Activated T-helper 1 cell treated with anti-CD3 and anti-CD28 coated beads, Interleukin-12 subunit alpha, Interleukin-12 subunit beta, Interleukin-2, Interleukin-4 antibody, amounts not matched to agents 30 ng/mL and 10 ng/mL and 1 ng/mL, durations not matched to agents 14 hours and 24 hours and 36 hours (primary cell): Measurements from ENCODE around the gene CREB3L1. TPM values are rescaled to one million over a fixed set of nuclear protein-coding genes. Genes with fewer than 3 reads are reported as not detected.

Experiments
- DNase-seq: peaks from one replicate; pipeline ENCODE4 v3.0.0; 2021; ENCODE audit warnings: low spot score
- H3K27ac Mint-ChIP-seq: one replicate; pipeline ENCODE4 v1.8.0; 2021; ENCODE audit warnings: mild to moderate bottlenecking, mixed read lengths
- H3K27me3 Mint-ChIP-seq: one replicate; pipeline ENCODE4 v1.8.0; 2022; ENCODE audit warnings: mild to moderate bottlenecking, moderate library complexity, mixed read lengths; ENCODE audit not compliant: insufficient read depth
- H3K36me3 Mint-ChIP-seq: one replicate; pipeline ENCODE4 v1.8.0; 2021; ENCODE audit warnings: low read depth, mixed read lengths
- H3K4me1 Mint-ChIP-seq: one replicate; pipeline ENCODE4 v1.8.0; 2021; ENCODE audit warnings: low read depth, mixed read lengths
- H3K4me3 Mint-ChIP-seq: one replicate; pipeline ENCODE4 v1.8.0; 2021; ENCODE audit warnings: mild to moderate bottlenecking, moderate library complexity, mixed read lengths
- H3K9me3 Mint-ChIP-seq: one replicate; pipeline ENCODE4 v1.8.0; 2021; ENCODE audit warnings: mixed read lengths
- intact Hi-C: fragments of 100-400 bp; cut with micrococcal nuclease; formaldehyde crosslinking; loops from one replicate; pipeline ENCODE4 v1.15.1; 2024
- total RNA-seq: library from RNA; stranded (reverse); gene quantifications from 2 replicates; pipeline ENCODE4 v1.2.3, GENCODE V29; 2022

Gene CREB3L1
- 0.15 and 0.39 TPM in 2 replicates for total RNA-seq

- Mint-ChIP-seq H3K27ac (no peak within 1 kb of the TSS), H3K4me3 (no peak within 1 kb of the TSS), H3K36me3 (peaks cover 2% of the 10 kb centered on the region), H3K9me3 (no peaks in the 10 kb centered on the region), H3K4me1 (peaks cover 2% of the 10 kb centered on the region), H3K27me3 (peaks cover 45% of the 10 kb centered on the region)
- intact Hi-C loops = no loop called here
- no peak for DNase-seq
Observed at GRCh38 chr11:46277622-46278386, at the start of gene CREB3L1. Gene CREB3L1 (plus strand): TSS chr11:46277662. CDS start chr11:46278112, 450 bp downstream.

GRCh38 chr11:46229230-46229629 is 48.2 kb upstream of the CREB3L1 start:
- no peak overlapping the region for H3K27ac Mint-ChIP-seq
- peaks cover 29% of the 10 kb centered on the region for H3K27me3 Mint-ChIP-seq
- intact Hi-C loops = no loop called here
- H3K36me3 Mint-ChIP-seq = no peaks in the 10 kb centered on the region
- H3K9me3 Mint-ChIP-seq = no peaks in the 10 kb centered on the region
- no peak overlapping the region for H3K4me3 Mint-ChIP-seq
- DNase-seq = no peak
- no peaks in the 10 kb centered on the region for H3K4me1 Mint-ChIP-seq

- intact Hi-C loops = loop anchor here (10.0 kb wide), 1 partner anchor 360 kb away; the partner anchor contains the start of gene AMBRA1
- Mint-ChIP-seq H3K27ac (no peak overlapping the region), H3K9me3 (no peaks in the 10 kb centered on the region)
Observed at GRCh38 chr11:46234311-46234710, 43.2 kb upstream of the CREB3L1 start.

GRCh38 chr11:46235777-46236688 is 41.4 kb upstream of the CREB3L1 start:
- peak overlapping the region; percentile 23 for H3K4me3 Mint-ChIP-seq
- DNase-seq = no peak
- H3K4me1 Mint-ChIP-seq = peaks cover 29% of the 10 kb centered on the region
- intact Hi-C loops = loop anchor here (5.0 to 10.0 kb wide), 4 partner anchors 131 to 381 kb away; partner anchors contain the start of genes AMBRA1, ATG13, HARBI1 and MDK
- H3K9me3 Mint-ChIP-seq = no peaks in the 10 kb centered on the region
- H3K27ac Mint-ChIP-seq = no peak overlapping the region
- no peaks in the 10 kb centered on the region for H3K36me3 Mint-ChIP-seq
- H3K27me3 Mint-ChIP-seq = peaks cover 21% of the 10 kb centered on the region

More at GRCh38 chr11:46234311-46234710, 43.2 kb upstream of the CREB3L1 start:
- H3K4me3 Mint-ChIP-seq = no peak overlapping the region
- H3K4me1 Mint-ChIP-seq = peaks cover 22% of the 10 kb centered on the region
- DNase-seq = no peak
- no peaks in the 10 kb centered on the region for H3K36me3 Mint-ChIP-seq
- peaks cover 23% of the 10 kb centered on the region for H3K27me3 Mint-ChIP-seq

GRCh38 chr11:46236918-46237247 is 40.6 kb upstream of the CREB3L1 start:
- DNase-seq = no peak
- intact Hi-C loops = loop anchor here (5.0 to 10.0 kb wide), 4 partner anchors 130 to 380 kb away; partner anchors contain the start of genes AMBRA1, ATG13, HARBI1 and MDK
- peak overlapping the region; percentile 93 for H3K4me3 Mint-ChIP-seq
- H3K36me3 Mint-ChIP-seq = no peaks in the 10 kb centered on the region
- H3K27me3 Mint-ChIP-seq = peaks cover 18% of the 10 kb centered on the region
- no peaks in the 10 kb centered on the region for H3K9me3 Mint-ChIP-seq
- peak overlapping the region; percentile 100 for H3K27ac Mint-ChIP-seq
- H3K4me1 Mint-ChIP-seq = peaks cover 30% of the 10 kb centered on the region

- peaks cover 36% of the 10 kb centered on the region for H3K4me1 Mint-ChIP-seq
- H3K27me3 Mint-ChIP-seq = peaks cover 17% of the 10 kb centered on the region
- H3K9me3 Mint-ChIP-seq = no peaks in the 10 kb centered on the region
- peak; percentile 49 for DNase-seq
- no peaks in the 10 kb centered on the region for H3K36me3 Mint-ChIP-seq
- intact Hi-C loops = loop anchor here (1.0 to 10.0 kb wide), 8 partner anchors 111 to 391 kb away; partner anchors contain the start of genes AMBRA1, ATG13, CRY2 and HARBI1
- H3K4me3 Mint-ChIP-seq = peak overlapping the region; percentile 93
- H3K27ac Mint-ChIP-seq = peak overlapping the region; percentile 100
Observed at GRCh38 chr11:46237248-46238077, 40.0 kb upstream of the CREB3L1 start.

GRCh38 chr11:46238078-46238966 is 39.1 kb upstream of the CREB3L1 start:
- peak; percentile 57 for DNase-seq
- intact Hi-C loops = loop anchor here (1.0 to 10.0 kb wide), 8 partner anchors 112 to 392 kb away; partner anchors contain the start of genes AMBRA1, ATG13, CRY2 and HARBI1
- Mint-ChIP-seq H3K36me3 (no peaks in the 10 kb centered on the region), H3K4me3 (peak overlapping the region; percentile 78), H3K4me1 (peaks cover 44% of the 10 kb centered on the region), H3K9me3 (no peaks in the 10 kb centered on the region), H3K27ac (peak overlapping the region; percentile 40), H3K27me3 (peaks cover 14% of the 10 kb centered on the region)

- Mint-ChIP-seq H3K9me3 (no peaks in the 10 kb centered on the region), H3K27me3 (peaks cover 13% of the 10 kb centered on the region), H3K4me3 (peak overlapping the region; percentile 78), H3K27ac (no peak overlapping the region), H3K36me3 (no peaks in the 10 kb centered on the region), H3K4me1 (peaks cover 48% of the 10 kb centered on the region)
- intact Hi-C loops = loop anchor here (1.0 to 10.0 kb wide), 11 partner anchors 69 to 392 kb away; partner anchors contain the start of genes AMBRA1, ATG13, CRY2 and HARBI1
- DNase-seq = peak; percentile 80
Observed at GRCh38 chr11:46238967-46239800, 38.3 kb upstream of the CREB3L1 start.

- H3K27me3 Mint-ChIP-seq = peaks cover 9% of the 10 kb centered on the region
- no peaks in the 10 kb centered on the region for H3K36me3 Mint-ChIP-seq
- H3K9me3 Mint-ChIP-seq = no peaks in the 10 kb centered on the region
- DNase-seq = no peak
- H3K4me3 Mint-ChIP-seq = no peak overlapping the region
- intact Hi-C loops = loop anchor here (1.0 to 10.0 kb wide), 10 partner anchors 69 to 393 kb away; partner anchors contain the start of genes AMBRA1, ATG13, CRY2 and HARBI1
- H3K27ac Mint-ChIP-seq = no peak overlapping the region
- peaks cover 48% of the 10 kb centered on the region for H3K4me1 Mint-ChIP-seq
Observed at GRCh38 chr11:46239801-46240061, 37.7 kb upstream of the CREB3L1 start.

GRCh38 chr11:46240371-46240770 is 37.1 kb upstream of the CREB3L1 start:
- Mint-ChIP-seq H3K4me1 (peaks cover 48% of the 10 kb centered on the region), H3K4me3 (no peak overlapping the region), H3K27ac (no peak overlapping the region), H3K36me3 (no peaks in the 10 kb centered on the region), H3K27me3 (peaks cover 4% of the 10 kb centered on the region), H3K9me3 (no peaks in the 10 kb centered on the region)
- intact Hi-C loops = no loop called here
- no peak for DNase-seq

- H3K36me3 Mint-ChIP-seq = no peaks in the 10 kb centered on the region
- intact Hi-C loops = no loop called here
- no peaks in the 10 kb centered on the region for H3K9me3 Mint-ChIP-seq
- peaks cover 48% of the 10 kb centered on the region for H3K4me1 Mint-ChIP-seq
- DNase-seq = no peak
- peaks cover 4% of the 10 kb centered on the region for H3K27me3 Mint-ChIP-seq
- no peak overlapping the region for H3K27ac Mint-ChIP-seq
- H3K4me3 Mint-ChIP-seq = no peak overlapping the region
Observed at GRCh38 chr11:46240861-46241260, 36.6 kb upstream of the CREB3L1 start.
